T-helper 1 cell treated with Interleukin-12 subunit alpha and Interleukin-12 subunit beta and Interleukin-4 antibody, amounts not matched to agents 30 ng/mL and 1 ng/mL, for 36 hours (primary cell): ENCODE measurements around the gene NRG4. TPM values are rescaled to one million over a fixed set of nuclear protein-coding genes. Genes with fewer than 3 reads are reported as not detected.
"Not testable (repeated sequence)": the region's sequence is repeated elsewhere in the genome, so short reads cannot be mapped to it uniquely, and the experiment has no call there.

Source experiments
- intact Hi-C: fragments of 100-400 bp; cut with micrococcal nuclease; formaldehyde crosslinking; loops from one replicate; pipeline ENCODE4 v1.15.1; 2024
- total RNA-seq: library from RNA; stranded (reverse); gene quantifications from 2 replicates; pipeline ENCODE4 v1.2.3, GENCODE V29; 2022

NRG4 gene
- total RNA-seq = not detected in 2 replicates

- intact Hi-C loops = no loop called here
Observed at GRCh38 chr15:76011627-76012551, at the start of gene NRG4. TSS of gene NRG4 (minus strand) at chr15:76012424. CDS start at chr15:76011230, 1,194 bp downstream.

DNA sequence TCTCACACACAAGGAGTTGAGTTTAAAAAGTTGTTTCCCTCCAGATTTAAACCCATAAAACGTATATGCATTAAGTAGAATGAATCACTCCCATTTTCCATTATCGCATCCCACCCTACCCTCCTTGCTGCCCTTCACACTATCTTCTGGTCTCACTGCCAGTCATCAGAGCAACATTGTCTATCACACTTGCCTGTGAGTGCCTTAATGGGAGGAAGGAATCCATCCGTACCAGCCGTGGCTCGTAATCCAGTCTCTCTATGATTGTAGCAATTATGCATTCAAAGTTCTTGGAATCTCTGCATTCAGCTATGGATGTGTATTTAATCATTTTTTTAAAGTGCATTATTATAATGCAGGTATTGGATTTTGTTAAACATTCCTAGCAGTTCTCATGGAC is 49.5 kb upstream of the NRG4 start:
- intact Hi-C loops = no loop called here

DNA sequence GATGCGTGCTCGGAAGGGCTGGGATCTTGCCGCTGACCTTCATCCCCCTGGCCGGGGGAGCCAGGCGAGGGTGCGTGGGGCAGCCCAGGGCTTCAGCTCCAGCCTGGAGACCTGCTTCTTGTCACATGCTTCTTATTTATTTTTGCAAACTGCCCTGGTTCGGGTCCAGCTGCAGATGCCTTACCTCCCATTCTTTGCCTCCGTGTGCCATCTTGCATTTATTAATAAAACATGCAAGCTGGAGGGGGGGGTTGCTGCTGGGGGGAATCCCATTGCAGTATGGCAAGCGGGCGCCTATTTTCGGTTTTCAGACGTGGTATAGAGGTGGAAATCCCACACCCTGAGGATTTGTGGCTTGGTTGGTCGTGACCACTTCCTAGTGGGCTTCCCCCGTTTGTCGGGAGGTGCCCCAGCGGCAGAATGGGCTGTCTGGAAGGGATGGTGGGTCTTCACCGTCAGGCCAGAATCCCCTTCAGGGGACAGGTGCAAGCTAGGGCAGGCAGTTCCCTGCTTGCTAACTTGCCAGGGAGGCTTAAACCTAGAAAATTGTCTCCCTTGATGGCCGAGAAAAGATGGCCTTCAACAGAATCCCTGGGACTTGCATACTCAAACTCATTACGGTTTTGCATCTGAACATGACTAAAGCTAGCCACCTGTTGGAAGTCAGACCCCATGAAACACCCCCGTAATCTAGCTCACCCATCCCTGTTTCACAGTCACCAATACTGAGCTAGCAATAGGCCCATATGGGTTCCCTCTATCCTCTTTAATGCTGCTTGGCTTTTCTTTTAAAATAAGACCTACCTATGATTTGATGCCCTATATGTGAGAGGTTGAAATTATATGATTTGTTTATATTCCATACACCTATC is 48.1 kb upstream of the NRG4 start:
- intact Hi-C loops = no loop called here

DNA sequence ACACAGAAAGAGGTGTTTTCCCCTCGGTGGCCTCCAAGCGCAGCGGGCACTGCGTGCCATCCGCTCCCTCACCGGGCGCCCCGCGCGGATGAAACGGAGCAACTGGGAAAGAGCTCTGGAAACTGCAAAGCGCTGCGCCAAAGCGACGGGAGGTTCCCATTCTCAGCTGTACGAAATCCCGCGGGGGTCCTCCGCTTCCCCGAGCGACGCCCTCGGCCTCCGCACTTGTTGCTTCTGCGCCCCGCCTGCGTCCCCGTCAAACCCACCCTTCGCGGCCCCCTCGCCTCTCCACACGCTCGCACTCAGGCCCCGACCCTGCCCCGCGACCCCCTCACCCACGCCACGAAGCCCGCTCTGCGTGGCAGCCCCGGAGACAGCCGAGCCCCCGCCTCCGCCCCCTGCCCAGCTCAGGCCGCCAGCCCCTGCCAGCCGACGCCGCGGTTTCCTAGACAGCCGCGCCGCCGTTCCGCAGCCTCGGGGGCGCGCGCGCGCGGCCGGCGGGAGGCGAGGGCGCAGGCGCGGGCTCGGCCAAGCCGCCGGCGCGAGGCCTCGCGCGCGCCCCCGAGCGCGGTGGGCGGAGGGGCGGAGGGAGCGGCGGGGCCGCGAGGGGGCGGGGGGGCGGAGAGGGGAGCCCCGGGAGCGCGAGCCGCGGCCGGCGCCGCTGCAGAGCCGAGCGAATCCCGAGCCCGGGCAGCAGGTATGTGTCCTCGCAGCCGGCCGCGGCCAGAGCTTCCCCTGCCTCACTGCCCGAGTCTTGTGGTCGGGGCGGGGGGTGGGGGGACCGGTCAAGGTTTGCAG is 47.3 kb upstream of the NRG4 start, which contains the start of gene TMEM266:
TSS of gene TMEM266 (plus strand) at position 666 of the 798 bp plus-strand sequence. CDS start 74,279 bp downstream, outside the sequence.
- intact Hi-C loops = loop anchor here (5.0 kb wide), 1 partner anchor 217 kb away; the partner anchor contains the start of gene UBE2Q2

- intact Hi-C loops = loop anchor here (5.0 kb wide), 1 partner anchor 217 kb away; the partner anchor contains the start of gene UBE2Q2
Observed at GRCh38 chr15:76058714-76059319, 46.6 kb upstream of the NRG4 start.

DNA sequence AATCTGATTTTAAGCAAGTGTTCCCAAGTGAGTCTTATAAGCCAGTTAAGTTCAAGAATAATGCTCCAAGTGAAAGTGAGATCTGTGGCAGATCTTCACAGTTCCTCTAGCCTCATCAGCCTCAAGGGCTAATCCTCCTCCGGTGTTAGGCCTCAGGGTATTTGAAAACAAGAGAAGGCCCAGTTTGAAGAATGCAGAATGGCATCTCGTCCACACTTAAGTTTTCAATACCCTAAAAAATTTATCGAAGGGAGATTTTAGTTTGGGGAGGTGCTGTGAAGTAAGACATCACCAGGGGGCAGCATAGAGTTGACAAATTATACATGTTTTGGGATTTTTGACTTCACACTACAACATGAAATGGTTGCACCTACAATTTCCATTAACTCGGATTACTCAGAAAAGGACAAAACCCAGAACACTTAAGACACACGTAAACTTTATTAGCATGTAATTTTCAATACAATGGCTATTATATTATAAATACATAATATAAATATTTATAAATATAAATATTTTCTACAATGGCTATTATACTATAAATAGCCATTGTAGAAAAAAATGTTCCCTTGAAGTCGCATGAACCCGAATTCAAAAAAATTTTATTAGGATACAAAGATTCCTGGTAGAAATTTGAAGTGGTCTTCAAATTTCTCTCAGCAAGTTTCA is 45.2 kb upstream of the NRG4 start:
- intact Hi-C loops = loop anchor here (1.0 to 5.0 kb wide), 4 partner anchors 82 to 329 kb away; partner anchors contain the start of gene UBE2Q2

- intact Hi-C loops = loop anchor here (1.0 to 5.0 kb wide), 4 partner anchors 82 to 328 kb away; partner anchors contain the start of gene UBE2Q2
Observed at GRCh38 chr15:76056931-76057330, 44.7 kb upstream of the NRG4 start.

GRCh38 chr15:76054201-76054600 is 42.0 kb upstream of the NRG4 start:
- intact Hi-C loops = not testable (repeated sequence)

DNA sequence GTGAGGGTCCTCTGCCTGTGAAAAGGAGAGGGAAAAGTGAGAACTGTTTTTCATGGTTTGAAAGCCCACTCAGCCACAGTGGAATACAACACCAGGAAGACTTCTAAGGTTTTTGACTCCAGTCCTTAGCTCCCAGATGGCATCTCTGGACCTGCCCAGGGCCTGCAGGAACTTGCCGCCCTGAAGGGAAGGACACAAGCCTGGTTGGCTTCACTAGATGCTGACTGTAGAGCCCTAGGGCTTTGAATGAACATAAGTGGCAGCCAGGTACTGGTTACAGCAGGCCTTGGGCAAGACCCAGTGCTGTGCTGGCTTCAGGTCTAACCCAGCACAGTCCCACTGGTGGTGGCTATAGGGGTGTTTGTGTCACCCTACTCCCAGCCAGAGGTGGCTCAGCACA is 26.3 kb upstream of the NRG4 start:
- intact Hi-C loops = no loop called here

DNA sequence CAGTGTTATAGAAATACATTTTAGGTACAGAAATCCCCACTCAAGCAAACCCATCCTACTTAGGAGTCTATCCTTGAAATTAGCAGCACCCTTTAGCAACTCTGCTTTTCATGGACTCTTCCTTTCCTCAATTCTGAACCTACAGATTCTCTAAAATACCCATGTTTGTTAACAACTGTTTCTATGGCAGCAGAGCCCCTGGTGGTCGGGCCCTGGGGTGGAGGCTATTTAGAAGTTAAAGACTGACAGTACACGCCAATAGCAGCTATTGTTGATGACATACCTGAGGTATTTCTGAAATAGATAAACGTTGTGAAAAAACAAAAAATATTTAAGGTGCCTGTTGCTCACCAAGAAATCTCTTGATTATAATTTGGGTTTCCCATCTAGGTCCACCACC is 23.4 kb upstream of the NRG4 start:
- intact Hi-C loops = no loop called here

GRCh38 chr15:76034111-76034510 is 21.9 kb upstream of the NRG4 start:
- intact Hi-C loops = no loop called here

DNA sequence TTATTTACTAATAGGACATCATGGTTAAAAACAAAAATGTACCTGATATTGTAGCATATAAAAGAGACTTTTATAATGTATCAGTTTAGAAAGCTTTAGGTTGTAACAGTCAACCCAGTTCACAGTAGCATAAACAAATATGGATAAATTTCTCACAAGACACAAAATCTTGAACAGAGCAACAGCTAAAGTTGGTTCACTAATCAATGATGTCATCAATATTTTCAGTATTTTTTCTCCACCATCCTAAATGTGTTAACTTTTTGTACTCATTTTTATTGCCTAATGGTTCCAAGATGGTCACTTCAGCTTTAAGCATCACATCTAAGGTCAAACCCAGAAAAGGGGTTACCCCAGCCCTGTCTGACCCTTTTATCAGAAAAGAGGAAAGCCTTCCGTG is 21.2 kb upstream of the NRG4 start:
- intact Hi-C loops = no loop called here

DNA sequence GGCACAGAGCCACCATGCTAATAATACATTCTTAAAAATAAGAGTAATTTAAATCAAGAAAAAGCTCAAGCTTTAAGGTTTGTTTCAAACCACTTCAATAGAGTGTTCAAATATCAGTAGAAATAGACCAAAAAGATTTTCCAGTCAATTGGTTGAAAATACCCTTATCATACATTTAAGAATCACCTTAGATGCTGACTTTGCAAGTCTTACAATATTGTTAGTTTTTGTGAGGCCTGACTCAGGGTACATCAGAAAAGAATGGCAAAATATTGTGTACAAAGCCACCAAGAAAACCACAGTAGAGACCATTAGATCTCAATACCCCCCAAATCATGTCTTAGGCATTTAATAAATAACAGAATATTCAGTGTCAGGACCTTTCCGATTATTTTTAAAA is 19.8 kb upstream of the NRG4 start:
- intact Hi-C loops = no loop called here

GRCh38 chr15:76024021-76024768 is 12.0 kb upstream of the NRG4 start:
- intact Hi-C loops = no loop called here

DNA sequence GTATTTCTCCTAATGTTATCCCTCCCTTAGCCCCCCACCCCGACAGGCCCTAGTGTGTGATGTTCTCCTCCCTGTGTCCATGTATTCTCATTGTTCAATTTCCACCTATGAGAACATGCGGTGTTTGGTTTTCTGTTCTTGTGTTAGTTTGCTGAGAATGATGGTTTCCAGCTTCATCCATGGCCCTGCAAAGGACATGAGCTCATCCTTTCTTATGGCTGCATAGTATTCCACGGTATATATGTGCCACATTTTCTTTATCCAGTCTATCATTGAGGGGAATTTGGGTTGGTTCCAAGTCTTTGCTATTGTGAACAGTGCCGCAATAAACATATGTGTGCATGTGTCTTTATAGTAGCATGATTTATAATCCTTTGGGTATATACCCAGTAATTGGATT is 1.2 kb upstream of the NRG4 start:
- intact Hi-C loops = not testable (repeated sequence)

GRCh38 chr15:76010613-76011012 is 1.6 kb downstream of the NRG4 start:
- intact Hi-C loops = no loop called here

- intact Hi-C loops = no loop called here
Observed at GRCh38 chr15:76006136-76006778, 6.0 kb downstream of the NRG4 start.

GRCh38 chr15:76003364-76003763 is 8.9 kb downstream of the NRG4 start:
- intact Hi-C loops = no loop called here

GRCh38 chr15:75995611-75996010 is 16.6 kb downstream of the NRG4 start:
- intact Hi-C loops = no loop called here
